ENCODE measurements around the gene ITPK1.

The ITPK1 gene

GRCh38 chr14:92991536-92991935, 124.2 kb downstream of the ITPK1 start (continued):
- TF ChIP-seq CSRNP3 (CRISPR knock-in tag; IDR thresholded peaks at IDR 0.05) (no peak), ZFP3 (CRISPR knock-in tag; IDR thresholded peaks at IDR 0.05) (no peak), ARNTL (CRISPR knock-in tag; IDR thresholded peaks at IDR 0.05; ENCODE audit: borderline replicate concordance, low read depth) (no peak), ZNF8 (CRISPR knock-in tag; IDR thresholded peaks at IDR 0.05) (no peak), CSDC2 (CRISPR knock-in tag; IDR thresholded peaks at IDR 0.05) (no peak), ZC3H10 (CRISPR knock-in tag; IDR thresholded peaks at IDR 0.05) (no peak), ZFP30 (CRISPR knock-in tag; IDR thresholded peaks at IDR 0.05) (no peak), ISL1 (CRISPR knock-in tag; IDR thresholded peaks at IDR 0.05) (no peak)

- ATAC-seq = no peak
- TF ChIP-seq POU6F1 (CRISPR knock-in tag; IDR thresholded peaks at IDR 0.05; ENCODE audit: borderline replicate concordance, low read depth) = no peak
- 0 out of 2 replicates have a peak, but pooled peaks have one; percentile 45 for TF ChIP-seq ZNF70 (CRISPR knock-in tag; IDR thresholded peaks at IDR 0.05)
Observed at GRCh38 chr14:92990456-92991430, 125.0 kb downstream of the ITPK1 start.

GRCh38 chr14:92988786-92989755, 126.7 kb downstream of the ITPK1 start:
- TF ChIP-seq BACH2 (CRISPR knock-in tag; IDR thresholded peaks at IDR 0.05; ENCODE audit: borderline replicate concordance) (no peak), TCF4 (CRISPR knock-in tag; IDR thresholded peaks at IDR 0.05; ENCODE audit: borderline replicate concordance) (peak; percentile 47; the same call in 1 of the 2 replicates), SNAI2 (CRISPR knock-in tag; IDR thresholded peaks at IDR 0.05) (no peak), ZNF8 (CRISPR knock-in tag; IDR thresholded peaks at IDR 0.05) (no peak), PATZ1 (CRISPR knock-in tag; IDR thresholded peaks at IDR 0.05; ENCODE audit: borderline replicate concordance) (peak; percentile 29; the same call in 1 of the 2 replicates), TOX (CRISPR knock-in tag; IDR thresholded peaks at IDR 0.05; ENCODE audit: borderline replicate concordance) (no peak), ZFP3 (CRISPR knock-in tag; IDR thresholded peaks at IDR 0.05) (no peak), RARB (CRISPR knock-in tag; IDR thresholded peaks at IDR 0.05) (no peak), ZC3H10 (CRISPR knock-in tag; IDR thresholded peaks at IDR 0.05) (no peak)
- no peak for ATAC-seq

- TF ChIP-seq CREB5 (CRISPR knock-in tag; IDR thresholded peaks at IDR 0.05; ENCODE audit: low read depth) (no peak), CSDC2 (CRISPR knock-in tag; IDR thresholded peaks at IDR 0.05) (no peak), TCF4 (CRISPR knock-in tag; IDR thresholded peaks at IDR 0.05; ENCODE audit: borderline replicate concordance) (peak; percentile 58; the same call in 1 of the 2 replicates), TSHZ2 (CRISPR knock-in tag; IDR thresholded peaks at IDR 0.05) (peak; percentile 70; the same call in 1 of the 2 replicates), SNAI2 (CRISPR knock-in tag; IDR thresholded peaks at IDR 0.05) (no peak), ZNF8 (CRISPR knock-in tag; IDR thresholded peaks at IDR 0.05) (no peak), ZFP3 (CRISPR knock-in tag; IDR thresholded peaks at IDR 0.05) (no peak), ISL1 (CRISPR knock-in tag; IDR thresholded peaks at IDR 0.05) (no peak), ZFP30 (CRISPR knock-in tag; IDR thresholded peaks at IDR 0.05) (no peak), PATZ1 (CRISPR knock-in tag; IDR thresholded peaks at IDR 0.05; ENCODE audit: borderline replicate concordance) (no peak), ARNTL (CRISPR knock-in tag; IDR thresholded peaks at IDR 0.05; ENCODE audit: borderline replicate concordance, low read depth) (no peak)
- ATAC-seq = peak; percentile 22; the same call in 2 of the 3 replicates
Observed at GRCh38 chr14:92987713-92988510, 127.8 kb downstream of the ITPK1 start.
